ENCODE measurements around the gene PRDM1. TPM values are rescaled to one million over a fixed set of nuclear protein-coding genes. Genes with fewer than 3 reads are reported as not detected.

The PRDM1 gene
- total and polyA plus RNA-seq, 2 donors (not counting 1 experiment from before 2014, with no cell fraction given), result 2.8 to 5.4 TPM

GRCh38 chr6:106152952-106153351 is 66.8 kb downstream of the PRDM1 start:
- Histone ChIP-seq H3K4me1 (ENCODE audit: control insufficient read depth, extremely low read depth, insufficient read depth, low read length) (peaks cover 7% of the 10 kb centered on the region), H3K27ac (ENCODE audit: insufficient read depth, low read length) (no peak overlapping the region), H3K9me3 (ENCODE audit: control insufficient read depth, insufficient read depth, low read depth, low read length) (no peaks in the 10 kb centered on the region), H3K27me3 (ENCODE audit: control insufficient read depth, insufficient read depth, low read length) (no peaks in the 10 kb centered on the region), H4K20me1 (ENCODE audit: control insufficient read depth, extremely low read depth, insufficient read depth, low read length) (no peaks in the 10 kb centered on the region), H3K36me3 (ENCODE audit: control insufficient read depth, insufficient read depth, low read length) (no peaks in the 10 kb centered on the region), H3K4me2 (ENCODE audit: extremely low read depth, insufficient read depth, low read length) (no peak overlapping the region), H2AFZ (ENCODE audit: low read length) (no peak overlapping the region), H3K79me2 (ENCODE audit: control insufficient read depth, insufficient read depth, low read length) (no peaks in the 10 kb centered on the region), H3K9ac (ENCODE audit: insufficient read depth, low read length) (no peak overlapping the region), H3K4me3 (replicated peaks in 1 of 4; ENCODE audit: control extremely low read depth in 1 of 4, insufficient read depth in 1 of 4, low read depth in 3 of 4, low read length in 4 of 4) (no peak overlapping the region)
- TF ChIP-seq CTCF (conservative IDR thresholded peaks at IDR 0.05 in 1 of 2, IDR thresholded peaks at IDR 0.05 in 1 of 2; ENCODE audit: low read depth in 1 of 2, low read length in 2 of 2) (no peak), EZH2 (IDR thresholded peaks at IDR 0.05; ENCODE audit: low read length, missing control alignments) (no peak)
- DNase-seq (ENCODE audit: low read depth in 2 of 2), result no peak

DNA sequence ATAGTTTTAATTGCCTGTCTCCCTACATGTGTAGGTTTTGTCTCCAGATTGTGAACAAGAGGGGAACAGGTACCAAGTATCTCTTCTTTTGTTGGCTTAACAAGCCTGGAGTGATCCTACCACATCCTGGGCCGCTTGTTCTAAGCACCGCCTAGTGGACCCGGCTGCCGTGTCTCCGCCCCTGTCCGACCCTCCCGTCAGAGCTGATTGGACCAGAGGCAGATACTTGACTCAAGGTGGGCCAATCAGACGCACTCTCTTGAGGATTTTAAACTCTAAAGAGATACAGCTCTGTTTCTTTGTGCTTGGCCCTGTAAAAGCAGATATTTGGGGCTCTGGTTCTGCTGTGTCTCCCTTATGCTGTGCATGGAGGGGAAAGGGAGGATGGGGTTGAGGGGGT is 68.2 kb downstream of the PRDM1 start:
- H3K4me3 ChIP-seq (replicated peaks in 1 of 4; ENCODE audit: control extremely low read depth in 1 of 4, insufficient read depth in 1 of 4, low read depth in 3 of 4, low read length in 4 of 4), result no peak overlapping the region
- H3K79me2 ChIP-seq (ENCODE audit: control insufficient read depth, insufficient read depth, low read length), result no peaks in the 10 kb centered on the region
- no peaks in the 10 kb centered on the region for H3K27me3 ChIP-seq (ENCODE audit: control insufficient read depth, insufficient read depth, low read length)
- H3K36me3 ChIP-seq (ENCODE audit: control insufficient read depth, insufficient read depth, low read length), result no peaks in the 10 kb centered on the region
- peaks cover 16% of the 10 kb centered on the region for H3K4me1 ChIP-seq (ENCODE audit: control insufficient read depth, extremely low read depth, insufficient read depth, low read length)
- no peak for TF ChIP-seq EZH2 (IDR thresholded peaks at IDR 0.05; ENCODE audit: low read length, missing control alignments)
- TF ChIP-seq CTCF (conservative IDR thresholded peaks at IDR 0.05 in 1 of 2, IDR thresholded peaks at IDR 0.05 in 1 of 2; ENCODE audit: low read depth in 1 of 2, low read length in 2 of 2), result no peak
- no peak overlapping the region for H3K27ac ChIP-seq (ENCODE audit: insufficient read depth, low read length)
- no peak overlapping the region for H2AFZ ChIP-seq (ENCODE audit: low read length)
- no peak overlapping the region for H3K9ac ChIP-seq (ENCODE audit: insufficient read depth, low read length)
- no peak for DNase-seq (ENCODE audit: low read depth in 2 of 2)
- no peaks in the 10 kb centered on the region for H3K9me3 ChIP-seq (ENCODE audit: control insufficient read depth, insufficient read depth, low read depth, low read length)
- H4K20me1 ChIP-seq (ENCODE audit: control insufficient read depth, extremely low read depth, insufficient read depth, low read length), result no peaks in the 10 kb centered on the region
- no peak overlapping the region for H3K4me2 ChIP-seq (ENCODE audit: extremely low read depth, insufficient read depth, low read length)

GRCh38 chr6:106155219-106155830 is 69.2 kb downstream of the PRDM1 start:
- H2AFZ ChIP-seq (ENCODE audit: low read length), result no peak overlapping the region
- H3K27ac ChIP-seq (ENCODE audit: insufficient read depth, low read length), result no peak overlapping the region
- no peak overlapping the region for H3K9ac ChIP-seq (ENCODE audit: insufficient read depth, low read length)
- H4K20me1 ChIP-seq (ENCODE audit: control insufficient read depth, extremely low read depth, insufficient read depth, low read length), result no peaks in the 10 kb centered on the region
- H3K79me2 ChIP-seq (ENCODE audit: control insufficient read depth, insufficient read depth, low read length), result no peaks in the 10 kb centered on the region
- H3K36me3 ChIP-seq (ENCODE audit: control insufficient read depth, insufficient read depth, low read length), result no peaks in the 10 kb centered on the region
- H3K4me2 ChIP-seq (ENCODE audit: extremely low read depth, insufficient read depth, low read length), result no peak overlapping the region
- H3K4me3 ChIP-seq (replicated peaks in 1 of 4; ENCODE audit: control extremely low read depth in 1 of 4, insufficient read depth in 1 of 4, low read depth in 3 of 4, low read length in 4 of 4), result no peak overlapping the region
- TF ChIP-seq CTCF (conservative IDR thresholded peaks at IDR 0.05 in 1 of 2, IDR thresholded peaks at IDR 0.05 in 1 of 2; ENCODE audit: low read depth in 1 of 2, low read length in 2 of 2) (no peak), EZH2 (IDR thresholded peaks at IDR 0.05; ENCODE audit: low read length, missing control alignments) (no peak)
- DNase-seq (ENCODE audit: low read depth in 2 of 2), result no peak
- no peaks in the 10 kb centered on the region for H3K27me3 ChIP-seq (ENCODE audit: control insufficient read depth, insufficient read depth, low read length)
- H3K4me1 ChIP-seq (ENCODE audit: control insufficient read depth, extremely low read depth, insufficient read depth, low read length), result peaks cover 16% of the 10 kb centered on the region
- H3K9me3 ChIP-seq (ENCODE audit: control insufficient read depth, insufficient read depth, low read depth, low read length), result no peaks in the 10 kb centered on the region
